Measurements from ENCODE around the gene RCCD1. TPM values are rescaled to one million over a fixed set of nuclear protein-coding genes. Genes with fewer than 3 reads are reported as not detected.
A peak's percentile ranks its signal among the peaks of the same experiment; 100 is the strongest.

Gene RCCD1
- total and polyA plus RNA-seq, 9 of the 15 experiments (the other 6 are each of a cell fraction or from before 2014, with no cell fraction given): 11.1 to 51.4 (median 24.7) TPM

- Histone ChIP-seq H2AFZ (ENCODE audit: low read depth, low read length) (no peak overlapping the region), H3K27ac (ENCODE audit: extremely low read depth, low read depth, low read length) (no peak overlapping the region), H3K27me3 (ENCODE audit: control insufficient read depth in 2 of 2, insufficient read depth in 2 of 2, low read length in 2 of 2) (no peaks in the 10 kb centered on the region), H3K36me3 (ENCODE audit: control insufficient read depth, insufficient read depth, low read length) (peaks cover 70% of the 10 kb centered on the region), H3K4me2 (ENCODE audit: insufficient read depth, low read length) (no peak overlapping the region), H3K9me3 (replicated peaks; ENCODE audit: control insufficient read depth, insufficient read depth, low read depth, low read length) (no peaks in the 10 kb centered on the region), H3K79me2 (ENCODE audit: control insufficient read depth, insufficient read depth, low read length) (peaks cover 39% of the 10 kb centered on the region), H4K20me1 (replicated peaks; ENCODE audit: control insufficient read depth, insufficient read depth, low read length) (no peaks in the 10 kb centered on the region), H3K9ac (ENCODE audit: insufficient read depth in 1 of 2, low read depth in 2 of 2, low read length in 2 of 2) (peak overlapping the region in 1 of 2 experiments; percentile 57; a peak in 1 of 4 replicates), H3K4me3 (no peak overlapping the region), H3K9me1 (ENCODE audit: control insufficient read depth, insufficient read depth, low read length) (no peaks in the 10 kb centered on the region), H3K4me1 (replicated peaks in 1 of 2; ENCODE audit: control insufficient read depth in 2 of 2, insufficient read depth in 2 of 2, low read length in 2 of 2) (peaks cover 3 to 27% of the 10 kb centered on the region in 2 experiments; a peak in 3 of 5 replicates)
- no TSS peak for BruUV-seq (replicated peaks)
- in situ Hi-C loops (cut with MboI): no loop called here
- intact Hi-C loops (cut with micrococcal nuclease): loop anchor here (5.0 kb wide), 1 partner anchor 32 kb away; the partner anchor contains the start of gene PRC1
- ChIA-PET CTCF (ENCODE audit: low intra/inter-chr PET ratio) (no interaction called here), POLR2A (interaction anchor here (0.6 to 3.6 kb wide), 9 partner anchors 8 to 35 kb away, joined by 3 to 20 read pairs (median 4); partner anchors contain the start of gene PRC1)
- TF ChIP-seq ATF4 (CRISPR knock-in tag; IDR thresholded peaks at IDR 0.05) (no peak), CHD1 (IDR thresholded peaks at IDR 0.05; ENCODE audit: low read length) (no peak), ARID3B (CRISPR knock-in tag; IDR thresholded peaks at IDR 0.05; ENCODE audit: borderline replicate concordance) (no peak), GATAD2B (IDR thresholded peaks at IDR 0.05; ENCODE audit: borderline replicate concordance) (no peak), ZNF253 (CRISPR knock-in tag; conservative IDR thresholded peaks at IDR 0.05) (no peak), POLR2G (IDR thresholded peaks at IDR 0.05; ENCODE audit: low read depth, low read length) (peak; percentile 17; the same call in 1 of the 2 replicates)
- 94% methylated on average over 5 of the region's 5 CpGs for WGBS (ENCODE audit: insufficient coverage, low coverage, missing lambda C conversion rate)
- no peak for ATAC-seq
- DNase-seq (ENCODE audit: extremely low read depth in 1 of 4, low spot score in 3 of 4): no peak
- FAIRE-seq: no peak
These were observed 5.2 kb downstream of the RCCD1 start for GRCh38 chr15:90959894-90960293.

All from K562 (cell line).